Tibial nerve (tissue), 4 donors: ENCODE results near the gene CACNA1H.

ENCODE experiments used
- CTCF ChIP-seq, 5 experiments: fragments of 200-600 bp in 3 of 5; fragments of 450-650 bp in 2 of 5; sonication (generic) in 3 of 5; IDR thresholded peaks; one replicate each; pipeline ENCODE4 v1.5.1; 2016 to 2019; ENCODE audit warnings: antibody characterized with exemption in 5 of 5, mild to moderate bottlenecking in 3 of 5, moderate library complexity in 2 of 5
- EP300 ChIP-seq, 2 donors: sonication (generic); formaldehyde crosslinking; IDR thresholded peaks; one replicate each; pipeline ENCODE4 v1.6.1; 2017; ENCODE audit warnings: antibody characterized with exemption in 2 of 2, mild to moderate bottlenecking in 1 of 2

- no peak for TF ChIP-seq CTCF (IDR thresholded peaks at IDR 0.05)
- TF ChIP-seq EP300 (IDR thresholded peaks at IDR 0.05): no peak
Measured at GRCh38 chr16:1146409-1146808, 6.5 kb upstream of the CACNA1H start.
